SK-N-SH (cell line): ENCODE results near the gene CAPN3.

ENCODE experiments used
- CTCF ChIP-seq: fragments of 200-600 bp; sonication (generic); IDR thresholded peaks from 2 replicates; pipeline ENCODE4 v1.6.1; 2017; ENCODE audit warnings: antibody characterized with exemption, mild to moderate bottlenecking, moderate library complexity
- EP300 ChIP-seq, 2 experiments: IDR thresholded peaks; 2 replicates each; pipeline versions ENCODE4 v1.4.0 to v1.6.1; 2012; ENCODE audit warnings: borderline replicate concordance in 1 of 2, low read depth in 1 of 2, low read length in 1 of 2
- NFIC ChIP-seq: IDR thresholded peaks from 2 replicates; pipeline ENCODE4 v1.4.0; 2012; ENCODE audit warnings: borderline replicate concordance
- RAD21 ChIP-seq: IDR thresholded peaks from 2 replicates; pipeline ENCODE4 v1.6.1; 2012; ENCODE audit warnings: mild to moderate bottlenecking, low read length
- TAF1 ChIP-seq: IDR thresholded peaks from 2 replicates; pipeline ENCODE4 v1.6.1; 2012; ENCODE audit warnings: low read depth, mild to moderate bottlenecking, low read length, moderate library complexity, borderline replicate concordance
- USF2 ChIP-seq: fragments of 150-350 bp; IDR thresholded peaks from 2 replicates; pipeline ENCODE4 v1.6.1; 2017; ENCODE audit warnings: antibody characterized with exemption, low read length, low read depth, borderline replicate concordance
- TF ChIP-seq, protein P1 (sequence below): IDR thresholded peaks from 2 replicates; pipeline ENCODE4 v1.6.1; 2012; ENCODE audit warnings: mild to moderate bottlenecking, low read depth, low read length, moderate library complexity

- TF ChIP-seq TAF1 (no peak), EP300 (IDR thresholded peaks at IDR 0.05; ENCODE audit: borderline replicate concordance in 1 of 2, low read depth in 1 of 2, low read length in 1 of 2) (no peak), CTCF (no peak), NFIC (no peak), USF2 (no peak), RAD21 (no peak)
- TF ChIP-seq, protein P1, sequence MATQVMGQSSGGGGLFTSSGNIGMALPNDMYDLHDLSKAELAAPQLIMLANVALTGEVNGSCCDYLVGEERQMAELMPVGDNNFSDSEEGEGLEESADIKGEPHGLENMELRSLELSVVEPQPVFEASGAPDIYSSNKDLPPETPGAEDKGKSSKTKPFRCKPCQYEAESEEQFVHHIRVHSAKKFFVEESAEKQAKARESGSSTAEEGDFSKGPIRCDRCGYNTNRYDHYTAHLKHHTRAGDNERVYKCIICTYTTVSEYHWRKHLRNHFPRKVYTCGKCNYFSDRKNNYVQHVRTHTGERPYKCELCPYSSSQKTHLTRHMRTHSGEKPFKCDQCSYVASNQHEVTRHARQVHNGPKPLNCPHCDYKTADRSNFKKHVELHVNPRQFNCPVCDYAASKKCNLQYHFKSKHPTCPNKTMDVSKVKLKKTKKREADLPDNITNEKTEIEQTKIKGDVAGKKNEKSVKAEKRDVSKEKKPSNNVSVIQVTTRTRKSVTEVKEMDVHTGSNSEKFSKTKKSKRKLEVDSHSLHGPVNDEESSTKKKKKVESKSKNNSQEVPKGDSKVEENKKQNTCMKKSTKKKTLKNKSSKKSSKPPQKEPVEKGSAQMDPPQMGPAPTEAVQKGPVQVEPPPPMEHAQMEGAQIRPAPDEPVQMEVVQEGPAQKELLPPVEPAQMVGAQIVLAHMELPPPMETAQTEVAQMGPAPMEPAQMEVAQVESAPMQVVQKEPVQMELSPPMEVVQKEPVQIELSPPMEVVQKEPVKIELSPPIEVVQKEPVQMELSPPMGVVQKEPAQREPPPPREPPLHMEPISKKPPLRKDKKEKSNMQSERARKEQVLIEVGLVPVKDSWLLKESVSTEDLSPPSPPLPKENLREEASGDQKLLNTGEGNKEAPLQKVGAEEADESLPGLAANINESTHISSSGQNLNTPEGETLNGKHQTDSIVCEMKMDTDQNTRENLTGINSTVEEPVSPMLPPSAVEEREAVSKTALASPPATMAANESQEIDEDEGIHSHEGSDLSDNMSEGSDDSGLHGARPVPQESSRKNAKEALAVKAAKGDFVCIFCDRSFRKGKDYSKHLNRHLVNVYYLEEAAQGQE: no peak
Observed at GRCh38 chr15:42387603-42388002, 28.3 kb downstream of the CAPN3 start.
